Suppressor macrophage treated with lipopolysaccharide for 1 hour (primary cell): ENCODE measurements around the gene AMPD3.
A peak's percentile ranks its signal among the peaks of the same experiment; 100 is the strongest.

ENCODE experiments used
- DNase-seq, 3 donors: peaks; one replicate each; pipeline ENCODE4 v3.0.0-alpha.2; 2020 to 2022

Gene AMPD3

DNA sequence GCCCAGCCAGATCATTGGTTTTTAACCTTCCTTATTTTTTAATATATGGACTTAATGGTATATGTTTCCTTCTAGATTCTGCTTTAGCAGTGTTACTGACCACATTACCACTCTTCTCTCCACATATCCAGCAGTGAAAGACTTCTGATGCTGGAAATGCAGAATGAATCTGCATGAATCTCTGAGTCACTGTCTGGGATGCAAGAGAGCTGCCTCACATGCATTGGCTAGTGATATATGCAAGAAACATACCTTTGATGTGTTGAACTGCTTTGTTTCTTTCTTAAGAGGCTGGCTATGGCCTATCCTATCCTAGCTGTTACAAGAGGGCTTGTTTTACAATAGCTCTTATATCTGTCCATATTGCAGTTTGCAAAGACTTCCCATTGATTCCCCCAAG lies 16.6 kb upstream of the AMPD3 start:
- DNase-seq, result peak in 1 of 3 donors; percentile 38

DNA sequence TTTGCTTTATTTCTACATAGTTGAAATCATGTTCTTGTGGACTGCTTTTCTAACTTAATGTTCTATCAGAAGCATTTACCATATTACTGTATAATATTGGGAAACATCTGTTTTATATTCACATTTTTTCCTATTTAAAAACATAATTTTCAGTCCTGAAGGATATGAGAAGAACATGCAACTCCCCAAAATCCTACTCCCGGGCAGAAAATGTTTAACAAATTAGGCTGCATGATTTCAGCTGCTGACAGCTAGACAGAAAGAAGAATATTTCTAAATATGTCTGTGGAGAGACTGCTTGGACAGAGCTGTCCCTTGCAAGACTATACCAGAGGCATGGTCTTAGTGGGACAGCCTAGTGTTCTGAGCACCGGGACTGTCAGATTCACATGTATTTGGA lies 15.7 kb upstream of the AMPD3 start:
- DNase-seq, result no peak

- DNase-seq, result no peak
These were observed 15.1 kb upstream of the AMPD3 start for GRCh38 chr11:10439924-10440323.

DNA sequence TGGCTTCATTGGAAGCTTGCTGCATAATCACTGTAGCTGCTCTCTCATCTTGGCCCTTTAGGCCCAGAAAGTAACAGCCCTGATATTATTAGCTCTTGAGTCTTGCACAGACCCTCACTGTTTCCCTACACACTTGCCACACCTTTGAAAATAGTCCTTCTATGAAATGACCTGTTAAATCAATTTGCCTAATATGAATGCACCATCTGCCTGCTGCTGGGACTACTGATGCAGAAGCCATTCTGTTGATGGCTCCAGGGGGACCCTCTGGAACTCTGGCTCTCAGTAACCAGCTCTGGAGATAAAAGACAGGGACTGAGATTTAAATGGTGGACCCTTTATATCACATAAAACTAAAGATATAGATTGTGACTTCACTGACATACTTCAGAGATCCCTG lies 14.7 kb upstream of the AMPD3 start:
- DNase-seq, result no peak

DNA sequence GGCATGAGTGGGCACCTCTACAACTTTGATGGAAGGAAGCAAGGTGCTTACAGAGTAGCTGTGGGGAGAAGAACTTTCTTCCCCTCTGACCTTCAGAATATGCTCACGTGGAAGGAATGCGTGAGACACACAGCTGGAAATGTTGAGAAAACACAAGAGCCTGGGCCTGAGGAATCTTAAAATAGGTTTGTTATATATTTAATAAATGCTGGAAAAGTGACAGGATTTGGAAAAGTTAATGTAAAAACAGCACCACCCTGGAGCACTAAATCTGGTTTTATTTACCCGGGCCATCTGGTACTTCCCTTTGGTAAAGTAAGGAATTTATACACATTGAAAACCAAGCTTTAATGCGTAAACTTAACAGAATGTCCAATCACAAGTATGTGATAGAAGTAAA lies 14.0 kb upstream of the AMPD3 start:
- DNase-seq, result no peak

DNA sequence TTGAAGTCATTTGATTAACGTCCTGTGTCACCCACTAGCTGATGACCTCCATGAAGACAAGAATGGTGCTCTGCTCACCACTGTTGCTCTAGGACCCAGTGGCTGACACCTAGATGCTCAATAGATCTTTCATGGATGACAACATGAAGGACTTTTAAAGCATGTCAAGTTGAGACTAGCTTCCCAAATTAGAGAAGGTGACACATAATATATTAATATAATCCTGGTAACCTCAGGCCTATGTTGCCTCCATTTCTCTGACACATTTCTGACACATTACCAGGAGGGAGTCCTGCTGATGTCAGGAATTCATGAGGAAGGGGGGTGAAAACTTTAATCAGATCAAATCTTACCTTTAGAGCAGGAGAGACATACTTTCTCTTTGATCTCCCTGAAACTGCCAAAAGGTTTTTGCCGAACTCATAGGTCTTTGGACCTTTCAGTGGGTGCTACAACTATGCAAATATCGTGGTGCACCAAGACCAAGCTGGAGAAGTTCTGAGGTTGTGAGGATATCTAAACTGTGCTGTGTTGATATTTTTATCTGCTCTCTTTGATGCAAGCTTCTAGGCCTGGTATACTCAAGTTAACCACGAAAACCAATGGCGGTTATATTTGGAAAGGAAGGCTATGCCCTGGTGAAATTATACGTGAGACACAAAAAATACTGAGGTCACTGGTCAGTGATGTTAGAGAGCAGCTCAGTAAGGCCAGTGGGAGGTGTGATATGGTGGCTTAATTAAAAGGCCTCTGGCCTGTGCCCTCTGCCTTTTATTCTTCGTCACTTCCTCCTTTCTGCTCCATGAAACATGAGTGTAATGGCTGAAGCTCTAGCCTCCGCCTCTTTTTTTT lies 13.2 kb upstream of the AMPD3 start:
- peak; percentile 39 to 77 (median 60) for DNase-seq

GRCh38 chr11:10443152-10443551 lies 11.9 kb upstream of the AMPD3 start:
- DNase-seq, result peak; percentile 60 to 79 (median 66)

- peak; percentile 67 to 81 (median 73) for DNase-seq
These were observed 11.3 kb upstream of the AMPD3 start for GRCh38 chr11:10443721-10444235.

- peak; percentile 67 to 78 (median 70) for DNase-seq
These were observed 10.2 kb upstream of the AMPD3 start for GRCh38 chr11:10444725-10445315.

GRCh38 chr11:10447445-10447844 lies 7.6 kb upstream of the AMPD3 start:
- no peak for DNase-seq

DNA sequence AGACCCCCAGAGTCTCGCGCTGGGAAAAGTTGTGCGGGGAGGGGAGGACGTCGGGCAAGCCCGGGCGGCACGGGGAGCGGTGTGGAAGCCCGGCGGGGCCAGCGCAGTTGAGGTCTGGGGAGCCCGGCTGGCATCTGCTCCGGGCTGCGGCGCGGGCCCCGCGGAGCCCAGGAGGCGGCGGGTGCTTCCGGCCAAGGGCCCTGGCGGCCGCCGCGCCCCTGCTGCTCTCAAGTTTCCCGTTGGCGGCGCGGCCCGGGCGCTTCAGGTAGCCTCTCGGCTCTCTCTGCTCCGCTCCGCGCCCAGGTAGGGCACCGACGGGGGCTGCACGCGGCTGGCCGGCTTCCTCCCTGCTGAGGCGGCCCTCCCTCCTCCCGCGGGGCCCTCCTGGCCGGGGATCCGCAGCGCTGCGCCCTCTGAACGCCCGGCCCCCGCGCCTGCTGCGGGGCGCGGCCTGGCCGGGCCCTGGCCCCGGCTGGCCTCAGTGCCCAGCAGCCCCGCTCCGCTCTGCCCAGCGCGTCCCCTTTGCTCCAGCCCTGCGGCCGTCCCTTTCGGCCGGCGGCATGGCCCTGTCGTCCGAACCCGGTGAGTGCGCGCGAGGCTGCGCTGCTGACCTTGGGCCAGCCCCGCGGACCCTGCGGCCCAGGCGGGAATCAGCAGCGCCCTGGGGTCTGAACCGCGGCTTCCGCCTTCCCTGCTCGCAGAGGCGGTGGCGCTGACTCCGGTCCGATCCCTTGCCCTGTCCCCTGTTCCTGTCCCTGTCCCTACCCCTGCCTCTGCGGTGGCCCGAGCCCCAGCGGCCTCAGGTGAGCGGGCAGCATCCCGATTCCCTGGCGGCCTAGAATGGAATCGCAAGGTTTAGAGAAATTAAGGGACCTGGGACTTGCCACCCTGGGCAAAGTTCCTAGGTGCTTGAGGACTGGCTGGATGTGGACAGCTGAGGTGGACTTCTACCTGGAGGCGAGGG lies 4.3 kb upstream of the AMPD3 start:
- peak; percentile 42 to 69 (median 50) for DNase-seq

DNA sequence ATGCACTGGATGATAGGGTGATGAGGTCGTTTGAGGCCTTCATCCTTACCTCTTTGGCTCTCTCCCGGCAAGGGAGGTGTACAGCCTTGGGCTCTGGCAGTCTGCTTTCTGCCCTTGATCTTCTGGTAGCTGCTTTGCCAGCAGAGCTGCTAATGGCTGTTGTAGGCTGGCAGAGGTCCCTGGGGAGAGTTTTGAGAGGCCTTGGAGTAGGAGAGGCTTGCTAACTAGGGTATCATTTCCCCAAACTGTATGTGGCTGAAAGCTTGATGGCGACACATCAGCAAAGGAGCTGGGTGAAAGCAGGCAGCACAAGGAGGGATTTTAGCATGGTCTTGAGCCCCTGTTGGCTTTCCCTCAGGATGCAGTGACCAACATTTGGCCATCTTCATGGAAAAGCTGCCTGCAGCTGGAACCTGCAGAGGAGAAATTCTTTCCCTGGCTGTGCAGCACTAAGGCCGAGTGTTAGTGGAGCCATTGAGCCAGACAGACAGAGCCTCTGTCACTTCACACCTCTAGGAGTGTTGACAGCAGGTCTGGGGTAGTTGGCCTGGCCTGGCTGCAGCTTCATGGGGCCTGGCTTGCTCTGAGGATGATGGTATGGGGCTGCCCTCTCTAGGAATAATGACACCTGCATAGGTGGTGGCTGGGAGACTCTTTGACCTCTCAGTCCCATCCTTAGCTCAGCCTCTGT lies 3.5 kb upstream of the AMPD3 start:
- peak in 2 of 3 donors; percentile 38 to 39 for DNase-seq

GRCh38 chr11:10452211-10452767 lies 2.8 kb upstream of the AMPD3 start:
- peak; percentile 80 to 88 (median 84) for DNase-seq

DNA sequence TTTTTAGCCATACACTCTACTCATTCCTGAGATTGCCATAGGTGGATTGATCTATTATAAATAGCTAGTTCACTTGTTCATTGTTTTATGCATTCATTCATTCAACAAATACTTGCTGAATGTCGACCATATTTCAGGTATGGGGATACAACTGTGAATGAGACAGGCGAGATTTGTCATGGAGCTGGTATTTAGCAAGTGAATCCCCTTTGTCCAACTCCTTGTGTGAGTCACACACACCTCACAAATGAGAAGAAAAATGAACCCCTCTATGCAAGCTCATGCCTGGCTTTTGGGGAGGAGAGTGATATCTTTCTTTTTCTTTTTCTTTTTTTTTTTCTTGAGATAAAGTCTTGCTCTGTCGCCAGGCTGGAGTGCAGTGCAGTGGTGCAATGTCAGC lies 1.8 kb upstream of the AMPD3 start:
- no peak for DNase-seq

- peak; percentile 81 to 87 (median 83) for DNase-seq
These were observed 798 bp downstream of the AMPD3 start for GRCh38 chr11:10455637-10456487.

DNA sequence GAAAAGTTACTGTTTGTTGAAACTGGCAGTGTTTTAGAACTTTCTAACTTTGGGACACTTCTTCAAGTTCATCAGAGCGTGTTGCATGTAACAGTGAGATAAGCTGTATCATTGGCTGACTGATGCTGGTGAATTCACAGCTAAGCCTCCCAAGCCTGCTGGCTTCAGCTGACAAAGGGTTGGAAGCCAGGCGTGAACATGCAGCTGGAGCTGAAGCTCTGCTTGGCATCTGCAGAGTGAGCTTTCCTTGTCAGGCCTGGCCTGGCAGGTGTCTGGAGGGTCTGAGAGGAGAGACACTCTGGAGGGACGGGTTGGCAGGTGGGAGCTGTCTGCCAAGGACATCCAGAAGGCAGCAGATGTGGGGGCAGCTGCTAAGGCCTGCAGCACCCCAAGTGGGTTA lies 1.5 kb downstream of the AMPD3 start:
- DNase-seq, result no peak

- DNase-seq, result no peak
These were observed 2.8 kb downstream of the AMPD3 start for GRCh38 chr11:10457901-10458300.

DNA sequence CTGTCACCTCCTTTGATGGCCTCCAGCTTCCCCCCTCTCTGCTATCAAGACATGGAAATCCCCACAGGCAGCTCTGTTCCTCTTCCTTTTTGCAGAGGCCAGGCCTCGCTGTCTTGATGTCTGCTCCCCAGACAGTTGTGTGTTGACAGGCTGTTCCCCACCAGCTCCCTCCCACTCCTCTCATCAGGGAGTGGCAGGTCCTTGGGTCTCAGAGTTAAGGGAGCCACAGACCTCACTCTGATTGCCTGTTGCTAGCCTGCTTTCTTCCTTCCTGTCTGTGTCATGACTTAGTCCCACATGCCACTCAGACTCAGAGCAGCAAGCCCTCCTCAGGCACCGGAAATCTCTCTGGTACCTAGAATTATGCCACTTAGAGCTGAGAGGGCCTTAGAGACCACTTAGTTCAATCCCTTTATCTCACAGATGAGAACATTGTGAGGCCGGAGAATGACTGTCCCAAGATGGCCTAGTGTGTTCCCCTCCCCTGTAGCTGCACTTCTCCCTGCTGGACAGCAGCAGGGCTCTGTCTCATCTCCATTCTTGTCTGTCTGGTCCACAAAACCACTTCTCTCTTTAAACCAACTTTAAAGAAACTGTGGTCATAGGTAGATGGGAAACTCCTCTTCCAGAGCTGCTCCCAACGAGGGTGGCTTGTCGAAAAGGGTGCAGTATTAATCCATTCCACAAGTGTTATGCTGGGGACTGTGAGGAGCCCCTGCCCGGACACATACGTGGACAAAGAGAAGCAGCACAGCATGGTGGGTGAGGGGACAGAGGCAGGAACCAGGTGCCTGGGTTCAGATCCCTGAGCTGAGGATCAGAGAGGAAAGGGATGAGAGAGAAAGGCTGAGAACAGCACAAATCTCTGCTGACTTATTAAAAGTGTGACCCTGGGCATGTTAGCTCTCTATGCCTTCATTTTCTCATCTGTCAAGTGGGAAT lies 4.2 kb downstream of the AMPD3 start:
- peak; percentile 84 to 87 (median 85) for DNase-seq

GRCh38 chr11:10460611-10461275 lies 5.7 kb downstream of the AMPD3 start:
- no peak for DNase-seq
